ENCODE results near the gene CAMK1G.
A peak's percentile ranks its signal among the peaks of the same experiment; 100 is the strongest.

The CAMK1G gene

DNA sequence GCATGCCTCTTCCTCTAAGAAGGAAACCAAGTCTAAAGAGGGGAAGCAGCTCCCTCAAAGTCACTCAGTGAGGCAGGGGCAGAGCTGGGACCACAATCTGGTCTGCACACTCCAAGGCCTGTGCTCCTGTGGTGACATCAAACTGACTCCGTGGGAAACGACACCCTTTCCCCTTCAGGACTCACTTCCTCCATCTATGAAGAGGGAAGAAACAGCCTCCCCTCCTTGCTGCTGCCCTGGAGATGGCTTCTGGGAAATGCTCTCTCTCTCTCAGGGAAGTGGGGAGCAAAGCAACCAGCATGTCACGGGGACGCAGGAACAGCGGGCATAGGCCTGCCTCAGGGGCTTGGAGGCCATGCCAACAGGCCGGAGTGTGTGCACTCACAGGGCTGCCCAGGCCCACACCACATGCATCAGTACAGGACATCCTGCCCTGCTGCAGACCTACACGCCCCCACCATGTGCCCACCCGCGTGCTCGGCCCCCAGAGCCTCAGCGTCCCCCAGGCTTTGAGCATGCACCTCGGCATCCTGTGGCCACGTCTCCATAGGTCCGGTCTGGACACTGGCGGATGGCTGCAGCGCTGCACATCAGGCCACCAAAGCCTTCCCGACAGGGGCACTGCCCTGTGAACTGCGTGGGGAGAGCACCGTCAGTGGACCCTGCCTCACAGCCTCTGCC lies 43.0 kb downstream of the CAMK1G start:
- TF ChIP-seq, protein P1, sequence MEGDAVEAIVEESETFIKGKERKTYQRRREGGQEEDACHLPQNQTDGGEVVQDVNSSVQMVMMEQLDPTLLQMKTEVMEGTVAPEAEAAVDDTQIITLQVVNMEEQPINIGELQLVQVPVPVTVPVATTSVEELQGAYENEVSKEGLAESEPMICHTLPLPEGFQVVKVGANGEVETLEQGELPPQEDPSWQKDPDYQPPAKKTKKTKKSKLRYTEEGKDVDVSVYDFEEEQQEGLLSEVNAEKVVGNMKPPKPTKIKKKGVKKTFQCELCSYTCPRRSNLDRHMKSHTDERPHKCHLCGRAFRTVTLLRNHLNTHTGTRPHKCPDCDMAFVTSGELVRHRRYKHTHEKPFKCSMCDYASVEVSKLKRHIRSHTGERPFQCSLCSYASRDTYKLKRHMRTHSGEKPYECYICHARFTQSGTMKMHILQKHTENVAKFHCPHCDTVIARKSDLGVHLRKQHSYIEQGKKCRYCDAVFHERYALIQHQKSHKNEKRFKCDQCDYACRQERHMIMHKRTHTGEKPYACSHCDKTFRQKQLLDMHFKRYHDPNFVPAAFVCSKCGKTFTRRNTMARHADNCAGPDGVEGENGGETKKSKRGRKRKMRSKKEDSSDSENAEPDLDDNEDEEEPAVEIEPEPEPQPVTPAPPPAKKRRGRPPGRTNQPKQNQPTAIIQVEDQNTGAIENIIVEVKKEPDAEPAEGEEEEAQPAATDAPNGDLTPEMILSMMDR (IDR thresholded peaks at IDR 0.05; ENCODE audit: control insufficient read depth, extremely low read depth, insufficient read depth): no peak
- no peak overlapping the region for H3K4me3 ChIP-seq (ENCODE audit: low read depth, low read length)
- DNase-seq (ENCODE audit: low read depth): no peak

DNA sequence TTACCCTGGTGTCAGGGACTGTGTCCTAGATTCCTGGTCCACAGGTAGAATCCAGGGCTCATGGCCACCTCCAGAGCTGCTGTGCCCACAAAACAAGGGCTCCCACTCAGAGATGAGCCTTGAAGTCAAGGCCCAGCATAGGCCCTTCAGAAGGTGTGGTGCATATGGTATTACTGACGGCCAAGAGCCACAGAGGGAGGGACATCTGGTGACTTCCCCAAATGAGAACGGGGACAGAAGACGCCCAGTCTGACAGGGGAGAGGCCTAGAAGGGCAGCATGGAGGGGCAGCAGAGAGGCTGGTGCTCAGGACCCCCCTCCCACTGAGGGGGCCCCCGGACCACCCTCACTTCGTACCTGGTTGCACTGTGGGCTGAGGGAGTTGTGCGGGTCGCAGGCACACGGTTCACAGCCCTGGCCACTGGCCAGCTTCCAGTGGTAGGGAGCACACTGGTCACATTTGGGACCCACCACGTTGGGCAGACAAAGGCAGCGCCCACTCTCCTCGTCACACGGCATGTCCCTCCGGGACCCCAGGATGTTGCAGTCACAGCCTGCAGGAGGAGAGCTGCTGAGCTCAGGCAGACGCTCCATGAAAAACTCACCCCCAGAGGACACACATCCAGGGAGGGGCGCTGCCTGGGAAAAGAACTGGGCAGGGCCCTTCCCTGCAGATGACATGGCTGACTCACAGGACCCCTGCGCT lies 43.7 kb downstream of the CAMK1G start:
- DNase-seq (ENCODE audit: low read depth): no peak
- no peak overlapping the region for H3K4me3 ChIP-seq (ENCODE audit: low read depth, low read length)
- TF ChIP-seq, protein P1 (IDR thresholded peaks at IDR 0.05; ENCODE audit: control insufficient read depth, extremely low read depth, insufficient read depth): no peak

DNA sequence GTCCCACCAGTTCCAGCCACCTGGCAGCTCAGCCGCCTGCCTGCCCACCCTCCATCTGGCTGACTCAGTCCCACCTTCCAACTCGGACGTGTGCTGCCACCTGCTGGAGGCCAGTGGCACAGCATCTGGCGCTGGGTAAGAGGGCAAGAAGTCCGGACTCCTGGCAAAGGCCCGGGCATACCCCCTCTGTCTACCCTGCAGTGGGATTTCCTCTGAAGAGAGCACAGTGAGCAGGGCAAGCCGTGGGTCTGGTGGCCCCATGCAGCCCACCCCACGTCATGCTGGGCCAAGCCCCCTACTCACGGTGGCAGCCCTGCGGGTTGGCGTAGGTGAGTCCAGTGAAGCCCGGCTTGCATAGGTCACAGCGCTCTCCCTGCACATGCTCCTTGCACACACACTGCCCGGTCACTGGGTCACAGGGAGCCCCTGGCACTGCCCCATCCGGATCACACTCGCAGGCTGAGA lies 44.2 kb downstream of the CAMK1G start:
- DNase-seq (ENCODE audit: low read depth): no peak
- no peak overlapping the region for H3K4me3 ChIP-seq (ENCODE audit: low read depth, low read length)
- TF ChIP-seq, protein P1 (IDR thresholded peaks at IDR 0.05; ENCODE audit: control insufficient read depth, extremely low read depth, insufficient read depth): peak; percentile 99

DNA sequence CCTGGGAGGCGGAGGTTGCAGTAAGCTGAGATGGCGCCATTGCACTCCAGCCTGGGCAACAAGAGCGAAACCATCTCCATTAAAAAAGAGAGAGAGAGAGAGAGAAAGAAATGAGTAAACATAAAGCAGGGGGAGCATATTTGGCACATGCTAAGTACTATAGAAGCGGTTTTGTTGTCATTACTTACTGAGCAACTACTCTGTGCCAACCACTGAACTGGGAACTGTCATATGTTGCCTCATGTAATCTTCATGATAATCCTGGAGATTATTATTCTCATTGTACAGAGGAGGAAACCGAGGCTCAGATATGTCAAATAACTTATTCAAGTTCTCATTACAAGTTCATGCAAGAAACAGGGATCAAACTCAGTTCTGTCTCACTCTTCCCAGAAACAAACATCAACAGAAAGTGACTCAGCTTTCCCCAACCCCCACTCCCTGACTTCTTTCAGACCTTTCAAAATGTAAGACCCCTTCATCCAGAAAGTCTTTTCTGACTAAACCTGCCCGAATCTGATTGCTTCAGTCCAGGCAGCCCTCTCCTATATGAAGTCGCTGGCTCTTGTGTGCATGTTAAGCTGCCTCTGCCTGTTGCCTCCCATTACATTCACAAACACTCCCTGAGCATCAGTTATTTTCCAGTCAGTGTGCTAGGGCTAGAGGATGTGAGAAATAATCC lies 45.2 kb downstream of the CAMK1G start:
- DNase-seq (ENCODE audit: low read depth): no peak
- TF ChIP-seq, protein P1 (IDR thresholded peaks at IDR 0.05; ENCODE audit: control insufficient read depth, extremely low read depth, insufficient read depth): no peak
- H3K4me3 ChIP-seq (ENCODE audit: low read depth, low read length): no peak overlapping the region

DNA sequence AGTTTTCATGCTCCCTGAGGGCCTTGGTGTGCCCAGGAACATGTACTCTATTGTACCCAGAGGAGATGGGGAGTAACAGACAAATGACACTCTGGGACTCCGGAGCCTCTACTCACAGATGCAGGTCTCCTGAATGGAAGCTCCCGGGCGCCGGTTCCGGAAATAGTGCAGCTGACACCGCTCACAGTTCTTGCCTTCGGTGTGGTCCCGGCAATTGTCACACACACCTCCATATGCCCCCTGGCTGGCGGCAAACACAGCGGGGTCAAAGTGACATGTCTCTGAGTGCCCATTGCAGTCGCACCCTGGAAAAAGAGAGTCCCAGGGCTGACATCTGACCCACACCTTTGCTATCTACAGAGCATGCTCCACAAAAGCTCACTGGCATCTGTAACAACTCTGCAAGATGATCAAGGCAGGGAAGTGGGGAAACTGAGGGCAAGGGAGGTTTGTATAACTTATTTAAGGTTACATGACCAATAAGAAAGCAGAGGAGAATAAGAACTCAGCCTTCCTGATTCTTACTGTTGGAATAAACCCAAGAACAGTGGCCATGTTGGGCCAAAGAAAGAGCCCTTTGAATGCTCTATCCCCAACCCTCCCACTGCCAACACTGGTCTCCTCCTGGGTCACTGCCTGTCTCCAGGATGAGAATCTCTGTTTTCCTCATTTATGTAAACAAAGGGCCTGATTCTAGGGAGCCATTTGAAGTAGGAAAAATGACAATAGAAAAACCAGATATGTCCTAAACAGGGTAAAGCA lies 46.3 kb downstream of the CAMK1G start:
- no peak for DNase-seq (ENCODE audit: low read depth)
- TF ChIP-seq, protein P1 (IDR thresholded peaks at IDR 0.05; ENCODE audit: control insufficient read depth, extremely low read depth, insufficient read depth): no peak
- H3K4me3 ChIP-seq (ENCODE audit: low read depth, low read length): no peak overlapping the region

DNA sequence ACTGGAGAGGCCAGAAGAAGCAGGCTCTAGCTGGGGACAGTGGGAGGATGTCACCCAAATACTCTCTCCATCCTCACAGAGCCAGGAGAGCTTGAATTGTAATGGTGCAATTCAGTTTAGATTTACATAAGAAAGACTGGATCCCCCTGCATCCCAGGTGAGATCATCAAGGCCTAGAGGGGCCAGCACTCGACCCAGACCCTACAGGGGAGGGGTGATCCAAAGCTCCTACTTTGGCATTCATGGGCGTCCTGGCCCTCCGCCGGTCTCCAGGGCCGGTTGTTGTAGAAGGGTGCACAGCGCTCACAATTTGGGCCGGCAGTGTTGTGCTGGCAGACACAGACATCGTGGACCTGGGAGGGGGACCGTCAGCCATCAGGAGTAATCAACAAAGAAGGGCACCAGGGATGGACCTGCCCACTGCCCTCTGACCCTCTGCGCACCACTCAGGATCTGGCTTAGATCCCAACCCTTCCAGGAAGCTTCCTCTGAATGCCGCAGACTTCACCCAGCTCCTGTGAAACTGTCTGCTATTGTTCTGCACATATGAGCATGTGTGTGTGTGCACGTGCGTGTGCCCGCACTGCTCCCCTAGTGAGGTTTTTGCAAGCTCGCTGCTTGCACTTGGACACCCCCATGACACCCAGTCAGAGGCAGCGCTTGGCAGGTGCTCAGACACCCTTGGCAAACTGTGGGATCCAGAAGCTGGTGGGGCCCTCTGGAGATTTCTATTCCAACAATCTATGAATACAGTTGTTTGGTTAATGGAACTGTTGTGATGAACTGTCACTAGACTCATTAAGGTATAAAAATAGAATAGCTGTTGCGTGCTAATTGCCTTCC lies 47.1 kb downstream of the CAMK1G start:
- TF ChIP-seq, protein P1 (IDR thresholded peaks at IDR 0.05; ENCODE audit: control insufficient read depth, extremely low read depth, insufficient read depth): no peak
- H3K4me3 ChIP-seq (ENCODE audit: low read depth, low read length): no peak overlapping the region
- DNase-seq (ENCODE audit: low read depth): no peak
